GM23338 (cell line): Measurements from ENCODE around the gene NXPH3.

Experiments
- CREB1 ChIP-seq: fragments of 250-450 bp; sonication (Bioruptor Pico); IDR thresholded peaks from 2 replicates; pipeline ENCODE4 v1.5.0; 2020; ENCODE audit warnings: low read depth, mild to moderate bottlenecking, moderate library complexity
- EZH2 ChIP-seq: fragments of 200-600 bp; sonication (generic); IDR thresholded peaks from one replicate; pipeline ENCODE4 v1.8.0; 2017; ENCODE audit warnings: antibody characterized with exemption, mild to moderate bottlenecking, low read depth; ENCODE audit not compliant: unreplicated experiment
- EZH2phosphoT487 ChIP-seq: fragments of 200-600 bp; sonication (generic); IDR thresholded peaks from one replicate; pipeline ENCODE4 v1.8.1; 2018; ENCODE audit warnings: antibody characterized with exemption; ENCODE audit not compliant: unreplicated experiment
- JUNB ChIP-seq: IDR thresholded peaks from one replicate; pipeline ENCODE4 v1.6.1; 2016; ENCODE audit warnings: antibody characterized with exemption; ENCODE audit not compliant: unreplicated experiment
- NANOG ChIP-seq: IDR thresholded peaks from 2 replicates; pipeline ENCODE4 v1.6.1; 2016; ENCODE audit warnings: antibody characterized with exemption, borderline replicate concordance
- POLR2AphosphoS5 ChIP-seq: IDR thresholded peaks from 2 replicates; pipeline ENCODE4 v1.6.1; 2016; ENCODE audit warnings: antibody characterized with exemption, low read depth
- STAT1 ChIP-seq: IDR thresholded peaks from one replicate; pipeline ENCODE4 v1.6.1; 2016; ENCODE audit warnings: antibody characterized with exemption; ENCODE audit not compliant: unreplicated experiment
- ZNF114 ChIP-seq: fragments of 250-450 bp; sonication (Bioruptor Pico); IDR thresholded peaks from 2 replicates; pipeline ENCODE4 v1.5.0; 2020; ENCODE audit warnings: mild to moderate bottlenecking, moderate library complexity
- ZNF331 ChIP-seq: fragments of 250-450 bp; sonication (Bioruptor Pico); IDR thresholded peaks from 2 replicates; pipeline ENCODE4 v1.5.0; 2020; ENCODE audit warnings: low read depth, mild to moderate bottlenecking, moderate library complexity
- TF ChIP-seq, protein P1 (sequence below), 2 experiments: fragments of 200-600 bp in 1 of 2; sonication (generic) in 1 of 2; conservative IDR thresholded peaks; 2 replicates each; pipeline versions ENCODE4 v1.5.1 to v1.6.1; 2016 to 2017; ENCODE audit warnings: antibody characterized with exemption in 2 of 2, low read depth in 2 of 2, mild to moderate bottlenecking in 2 of 2, moderate library complexity in 1 of 2
- TF ChIP-seq, protein P2 (sequence below): IDR thresholded peaks from one replicate; pipeline ENCODE4 v1.6.1; 2018; ENCODE audit warnings: antibody characterized with exemption; ENCODE audit not compliant: unreplicated experiment
- TF ChIP-seq, protein P3 (sequence below): fragments of 250-450 bp; sonication (Bioruptor Pico); IDR thresholded peaks from 2 replicates; pipeline ENCODE4 v1.5.0; 2020; ENCODE audit warnings: mild to moderate bottlenecking, moderate library complexity

DNA sequence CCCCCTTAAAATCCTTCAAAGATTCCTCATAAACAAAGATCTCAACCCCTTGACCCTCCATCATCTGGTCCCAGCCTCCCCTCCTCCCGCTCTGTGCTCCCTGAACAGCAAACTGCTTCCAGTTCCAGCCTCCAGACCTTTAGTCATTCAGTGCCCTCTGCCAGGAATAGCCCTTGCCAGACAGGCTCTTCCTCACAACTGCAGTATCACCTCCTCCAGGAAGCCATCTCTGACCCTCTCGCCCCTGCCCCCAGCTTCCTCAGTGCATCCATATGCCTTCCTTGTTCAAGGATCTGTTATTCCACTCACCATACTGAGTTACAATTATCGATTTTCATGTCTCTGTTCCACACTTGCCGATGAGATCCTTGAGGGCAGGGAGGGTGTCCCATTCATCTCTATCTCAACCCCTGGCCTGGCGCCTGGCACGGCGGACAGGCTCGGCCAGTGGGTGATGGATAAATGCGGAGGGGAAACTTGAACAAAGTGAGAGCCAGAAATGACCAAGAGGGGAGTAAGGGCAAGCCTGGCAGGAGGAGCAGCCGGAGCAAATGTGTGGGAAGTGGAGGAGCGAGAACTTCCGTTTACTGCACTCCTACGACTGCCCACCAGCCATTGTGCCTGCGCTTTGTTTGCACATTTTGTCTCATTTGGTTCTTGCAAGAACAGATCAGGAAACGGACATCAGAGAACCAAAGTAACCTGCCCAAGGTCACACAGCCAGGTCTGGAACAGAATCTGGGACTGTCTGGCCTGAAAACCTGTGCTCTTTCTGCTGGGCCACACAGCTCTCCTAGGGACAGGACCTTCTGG lies 2.0 kb upstream of the NXPH3 start:
- TF ChIP-seq, protein P1, sequence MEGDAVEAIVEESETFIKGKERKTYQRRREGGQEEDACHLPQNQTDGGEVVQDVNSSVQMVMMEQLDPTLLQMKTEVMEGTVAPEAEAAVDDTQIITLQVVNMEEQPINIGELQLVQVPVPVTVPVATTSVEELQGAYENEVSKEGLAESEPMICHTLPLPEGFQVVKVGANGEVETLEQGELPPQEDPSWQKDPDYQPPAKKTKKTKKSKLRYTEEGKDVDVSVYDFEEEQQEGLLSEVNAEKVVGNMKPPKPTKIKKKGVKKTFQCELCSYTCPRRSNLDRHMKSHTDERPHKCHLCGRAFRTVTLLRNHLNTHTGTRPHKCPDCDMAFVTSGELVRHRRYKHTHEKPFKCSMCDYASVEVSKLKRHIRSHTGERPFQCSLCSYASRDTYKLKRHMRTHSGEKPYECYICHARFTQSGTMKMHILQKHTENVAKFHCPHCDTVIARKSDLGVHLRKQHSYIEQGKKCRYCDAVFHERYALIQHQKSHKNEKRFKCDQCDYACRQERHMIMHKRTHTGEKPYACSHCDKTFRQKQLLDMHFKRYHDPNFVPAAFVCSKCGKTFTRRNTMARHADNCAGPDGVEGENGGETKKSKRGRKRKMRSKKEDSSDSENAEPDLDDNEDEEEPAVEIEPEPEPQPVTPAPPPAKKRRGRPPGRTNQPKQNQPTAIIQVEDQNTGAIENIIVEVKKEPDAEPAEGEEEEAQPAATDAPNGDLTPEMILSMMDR (conservative IDR thresholded peaks at IDR 0.05; ENCODE audit: low read depth in 2 of 2): no peak
- no peak for TF ChIP-seq EZH2
- TF ChIP-seq POLR2AphosphoS5: no peak
- TF ChIP-seq CREB1 (CRISPR knock-in tag): no peak
- TF ChIP-seq EZH2phosphoT487: no peak
- TF ChIP-seq, protein P2, sequence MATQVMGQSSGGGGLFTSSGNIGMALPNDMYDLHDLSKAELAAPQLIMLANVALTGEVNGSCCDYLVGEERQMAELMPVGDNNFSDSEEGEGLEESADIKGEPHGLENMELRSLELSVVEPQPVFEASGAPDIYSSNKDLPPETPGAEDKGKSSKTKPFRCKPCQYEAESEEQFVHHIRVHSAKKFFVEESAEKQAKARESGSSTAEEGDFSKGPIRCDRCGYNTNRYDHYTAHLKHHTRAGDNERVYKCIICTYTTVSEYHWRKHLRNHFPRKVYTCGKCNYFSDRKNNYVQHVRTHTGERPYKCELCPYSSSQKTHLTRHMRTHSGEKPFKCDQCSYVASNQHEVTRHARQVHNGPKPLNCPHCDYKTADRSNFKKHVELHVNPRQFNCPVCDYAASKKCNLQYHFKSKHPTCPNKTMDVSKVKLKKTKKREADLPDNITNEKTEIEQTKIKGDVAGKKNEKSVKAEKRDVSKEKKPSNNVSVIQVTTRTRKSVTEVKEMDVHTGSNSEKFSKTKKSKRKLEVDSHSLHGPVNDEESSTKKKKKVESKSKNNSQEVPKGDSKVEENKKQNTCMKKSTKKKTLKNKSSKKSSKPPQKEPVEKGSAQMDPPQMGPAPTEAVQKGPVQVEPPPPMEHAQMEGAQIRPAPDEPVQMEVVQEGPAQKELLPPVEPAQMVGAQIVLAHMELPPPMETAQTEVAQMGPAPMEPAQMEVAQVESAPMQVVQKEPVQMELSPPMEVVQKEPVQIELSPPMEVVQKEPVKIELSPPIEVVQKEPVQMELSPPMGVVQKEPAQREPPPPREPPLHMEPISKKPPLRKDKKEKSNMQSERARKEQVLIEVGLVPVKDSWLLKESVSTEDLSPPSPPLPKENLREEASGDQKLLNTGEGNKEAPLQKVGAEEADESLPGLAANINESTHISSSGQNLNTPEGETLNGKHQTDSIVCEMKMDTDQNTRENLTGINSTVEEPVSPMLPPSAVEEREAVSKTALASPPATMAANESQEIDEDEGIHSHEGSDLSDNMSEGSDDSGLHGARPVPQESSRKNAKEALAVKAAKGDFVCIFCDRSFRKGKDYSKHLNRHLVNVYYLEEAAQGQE: no peak
- no peak for TF ChIP-seq JUNB
- TF ChIP-seq STAT1: no peak
- TF ChIP-seq ZNF114 (CRISPR knock-in tag): no peak
- no peak for TF ChIP-seq NANOG
- TF ChIP-seq, protein P3, sequence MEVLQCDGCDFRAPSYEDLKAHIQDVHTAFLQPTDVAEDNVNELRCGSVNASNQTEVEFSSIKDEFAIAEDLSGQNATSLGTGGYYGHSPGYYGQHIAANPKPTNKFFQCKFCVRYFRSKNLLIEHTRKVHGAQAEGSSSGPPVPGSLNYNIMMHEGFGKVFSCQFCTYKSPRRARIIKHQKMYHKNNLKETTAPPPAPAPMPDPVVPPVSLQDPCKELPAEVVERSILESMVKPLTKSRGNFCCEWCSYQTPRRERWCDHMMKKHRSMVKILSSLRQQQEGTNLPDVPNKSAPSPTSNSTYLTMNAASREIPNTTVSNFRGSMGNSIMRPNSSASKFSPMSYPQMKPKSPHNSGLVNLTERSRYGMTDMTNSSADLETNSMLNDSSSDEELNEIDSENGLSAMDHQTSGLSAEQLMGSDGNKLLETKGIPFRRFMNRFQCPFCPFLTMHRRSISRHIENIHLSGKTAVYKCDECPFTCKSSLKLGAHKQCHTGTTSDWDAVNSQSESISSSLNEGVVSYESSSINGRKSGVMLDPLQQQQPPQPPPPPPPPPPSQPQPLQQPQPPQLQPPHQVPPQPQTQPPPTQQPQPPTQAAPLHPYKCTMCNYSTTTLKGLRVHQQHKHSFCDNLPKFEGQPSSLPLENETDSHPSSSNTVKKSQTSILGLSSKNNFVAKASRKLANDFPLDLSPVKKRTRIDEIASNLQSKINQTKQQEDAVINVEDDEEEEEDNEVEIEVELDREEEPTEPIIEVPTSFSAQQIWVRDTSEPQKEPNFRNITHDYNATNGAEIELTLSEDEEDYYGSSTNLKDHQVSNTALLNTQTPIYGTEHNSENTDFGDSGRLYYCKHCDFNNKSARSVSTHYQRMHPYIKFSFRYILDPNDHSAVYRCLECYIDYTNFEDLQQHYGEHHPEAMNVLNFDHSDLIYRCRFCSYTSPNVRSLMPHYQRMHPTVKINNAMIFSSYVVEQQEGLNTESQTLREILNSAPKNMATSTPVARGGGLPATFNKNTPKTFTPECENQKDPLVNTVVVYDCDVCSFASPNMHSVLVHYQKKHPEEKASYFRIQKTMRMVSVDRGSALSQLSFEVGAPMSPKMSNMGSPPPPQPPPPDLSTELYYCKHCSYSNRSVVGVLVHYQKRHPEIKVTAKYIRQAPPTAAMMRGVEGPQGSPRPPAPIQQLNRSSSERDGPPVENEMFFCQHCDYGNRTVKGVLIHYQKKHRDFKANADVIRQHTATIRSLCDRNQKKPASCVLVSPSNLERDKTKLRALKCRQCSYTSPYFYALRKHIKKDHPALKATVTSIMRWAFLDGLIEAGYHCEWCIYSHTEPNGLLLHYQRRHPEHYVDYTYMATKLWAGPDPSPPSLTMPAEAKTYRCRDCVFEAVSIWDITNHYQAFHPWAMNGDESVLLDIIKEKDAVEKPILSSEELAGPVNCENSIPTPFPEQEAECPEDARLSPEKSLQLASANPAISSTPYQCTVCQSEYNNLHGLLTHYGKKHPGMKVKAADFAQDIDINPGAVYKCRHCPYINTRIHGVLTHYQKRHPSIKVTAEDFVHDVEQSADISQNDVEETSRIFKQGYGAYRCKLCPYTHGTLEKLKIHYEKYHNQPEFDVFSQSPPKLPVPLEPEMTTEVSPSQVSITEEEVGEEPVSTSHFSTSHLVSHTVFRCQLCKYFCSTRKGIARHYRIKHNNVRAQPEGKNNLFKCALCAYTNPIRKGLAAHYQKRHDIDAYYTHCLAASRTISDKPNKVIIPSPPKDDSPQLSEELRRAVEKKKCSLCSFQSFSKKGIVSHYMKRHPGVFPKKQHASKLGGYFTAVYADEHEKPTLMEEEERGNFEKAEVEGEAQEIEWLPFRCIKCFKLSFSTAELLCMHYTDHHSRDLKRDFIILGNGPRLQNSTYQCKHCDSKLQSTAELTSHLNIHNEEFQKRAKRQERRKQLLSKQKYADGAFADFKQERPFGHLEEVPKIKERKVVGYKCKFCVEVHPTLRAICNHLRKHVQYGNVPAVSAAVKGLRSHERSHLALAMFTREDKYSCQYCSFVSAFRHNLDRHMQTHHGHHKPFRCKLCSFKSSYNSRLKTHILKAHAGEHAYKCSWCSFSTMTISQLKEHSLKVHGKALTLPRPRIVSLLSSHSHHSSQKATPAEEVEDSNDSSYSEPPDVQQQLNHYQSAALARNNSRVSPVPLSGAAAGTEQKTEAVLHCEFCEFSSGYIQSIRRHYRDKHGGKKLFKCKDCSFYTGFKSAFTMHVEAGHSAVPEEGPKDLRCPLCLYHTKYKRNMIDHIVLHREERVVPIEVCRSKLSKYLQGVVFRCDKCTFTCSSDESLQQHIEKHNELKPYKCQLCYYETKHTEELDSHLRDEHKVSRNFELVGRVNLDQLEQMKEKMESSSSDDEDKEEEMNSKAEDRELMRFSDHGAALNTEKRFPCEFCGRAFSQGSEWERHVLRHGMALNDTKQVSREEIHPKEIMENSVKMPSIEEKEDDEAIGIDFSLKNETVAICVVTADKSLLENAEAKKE (CRISPR knock-in tag): no peak
- TF ChIP-seq ZNF331: no peak
